Activated CD4-positive, alpha-beta T cell treated with anti-CD3 and anti-CD28 coated beads for 4 hours (primary cell): ENCODE data around the gene ADAMTS9.

Experiments used
- DNase-seq, 2 donors: peaks; one replicate each; pipeline ENCODE4 v3.0.0-alpha.2; 2020

The ADAMTS9 gene

GRCh38 chr3:64651741-64652241 is 36.0 kb downstream of the ADAMTS9 start:
- DNase-seq = no peak

- no peak for DNase-seq
Observed at GRCh38 chr3:64651303-64651702, 36.5 kb downstream of the ADAMTS9 start.

GRCh38 chr3:64650715-64651114 is 37.1 kb downstream of the ADAMTS9 start:
- DNase-seq = no peak

DNA sequence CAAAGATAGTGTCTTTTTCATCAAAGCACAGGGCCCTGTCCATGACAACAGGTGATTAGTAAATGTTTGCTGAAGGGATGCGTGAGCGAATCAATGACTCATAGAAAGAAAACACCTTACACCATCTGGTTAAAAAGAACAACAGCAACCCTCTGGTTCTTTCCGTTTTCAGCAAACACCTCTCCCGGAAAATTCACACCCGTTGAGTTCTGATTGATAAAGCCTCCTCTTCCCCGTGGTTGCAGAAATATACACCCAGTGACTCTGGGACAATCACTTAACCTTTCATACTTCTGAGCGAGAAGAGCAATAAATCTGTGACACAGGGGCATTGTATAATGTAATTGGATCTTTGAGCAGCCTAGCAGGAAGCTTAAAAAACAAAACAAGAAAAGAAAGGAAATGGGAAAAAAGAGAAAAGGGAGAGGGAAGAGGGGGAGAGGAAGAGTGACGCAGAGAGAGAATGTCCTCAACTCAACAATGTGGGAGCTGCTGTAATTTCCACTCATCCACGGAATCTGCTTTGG is 37.6 kb downstream of the ADAMTS9 start:
- DNase-seq = no peak

DNA sequence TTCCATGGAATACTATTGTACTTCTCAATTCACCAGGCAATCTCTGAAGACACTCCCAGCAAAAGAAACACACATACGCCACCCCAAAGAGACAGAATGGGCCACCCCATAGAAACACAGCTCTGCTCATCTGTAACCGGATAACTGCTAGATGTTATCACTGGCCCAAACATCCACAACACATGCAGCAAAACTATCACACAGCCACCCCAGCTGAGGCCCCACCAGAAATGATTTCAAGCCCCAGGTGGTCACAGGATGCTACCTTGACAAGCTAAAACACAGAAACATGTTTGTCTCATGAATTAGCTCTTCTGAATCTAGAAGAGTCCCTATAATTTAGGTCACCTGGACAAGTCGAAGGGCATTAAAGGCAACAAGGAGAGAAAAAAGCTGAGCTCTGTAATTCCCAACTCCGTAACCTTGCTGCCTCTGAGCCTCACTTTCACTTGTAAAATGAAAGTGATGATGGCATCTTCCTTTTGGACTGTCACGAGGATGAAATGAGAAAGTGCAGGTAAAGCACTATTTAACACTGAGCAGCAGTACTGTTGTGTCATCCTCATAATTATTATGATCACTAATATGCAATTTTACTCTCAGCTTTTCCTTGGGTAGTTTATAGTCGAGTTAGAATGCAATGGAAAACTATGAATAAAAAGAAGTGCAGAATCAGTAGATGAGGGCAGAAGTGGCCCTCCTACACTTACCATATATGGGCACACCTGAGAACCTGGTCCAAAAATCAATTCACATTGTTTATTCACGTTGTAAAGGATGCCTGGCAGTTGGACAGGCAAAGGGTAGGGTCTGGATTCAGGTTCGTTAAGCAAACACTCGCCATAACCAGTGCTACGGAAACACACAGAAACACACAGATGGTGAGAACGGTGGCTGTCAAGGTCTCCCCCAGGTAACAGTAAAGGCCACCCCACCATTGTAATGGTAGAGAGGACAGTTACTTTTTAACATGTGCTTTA is 38.6 kb downstream of the ADAMTS9 start:
- DNase-seq = no peak

- no peak for DNase-seq
Observed at GRCh38 chr3:64647825-64648224, 40.0 kb downstream of the ADAMTS9 start.

DNA sequence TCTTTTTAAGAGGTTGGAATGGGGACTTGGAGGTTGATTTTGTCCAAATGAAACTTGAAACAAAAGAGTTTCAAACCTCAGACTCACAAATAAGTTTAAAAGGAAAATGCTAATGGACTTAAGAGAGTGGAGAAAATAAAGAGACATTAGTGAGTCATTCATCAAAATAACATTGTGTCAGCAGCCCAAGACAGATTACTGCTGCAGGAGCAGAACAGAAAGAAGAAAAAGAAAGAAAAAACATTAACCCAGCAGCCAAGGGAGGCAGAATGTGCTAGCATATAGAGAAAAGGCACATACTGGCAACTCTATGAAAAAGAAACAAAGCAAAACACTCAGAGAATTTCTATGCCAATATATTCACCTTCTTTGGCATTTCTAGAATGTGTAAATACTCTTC is 42.6 kb downstream of the ADAMTS9 start:
- no peak for DNase-seq

- DNase-seq = no peak
Observed at GRCh38 chr3:64644483-64644882, 43.3 kb downstream of the ADAMTS9 start.

DNA sequence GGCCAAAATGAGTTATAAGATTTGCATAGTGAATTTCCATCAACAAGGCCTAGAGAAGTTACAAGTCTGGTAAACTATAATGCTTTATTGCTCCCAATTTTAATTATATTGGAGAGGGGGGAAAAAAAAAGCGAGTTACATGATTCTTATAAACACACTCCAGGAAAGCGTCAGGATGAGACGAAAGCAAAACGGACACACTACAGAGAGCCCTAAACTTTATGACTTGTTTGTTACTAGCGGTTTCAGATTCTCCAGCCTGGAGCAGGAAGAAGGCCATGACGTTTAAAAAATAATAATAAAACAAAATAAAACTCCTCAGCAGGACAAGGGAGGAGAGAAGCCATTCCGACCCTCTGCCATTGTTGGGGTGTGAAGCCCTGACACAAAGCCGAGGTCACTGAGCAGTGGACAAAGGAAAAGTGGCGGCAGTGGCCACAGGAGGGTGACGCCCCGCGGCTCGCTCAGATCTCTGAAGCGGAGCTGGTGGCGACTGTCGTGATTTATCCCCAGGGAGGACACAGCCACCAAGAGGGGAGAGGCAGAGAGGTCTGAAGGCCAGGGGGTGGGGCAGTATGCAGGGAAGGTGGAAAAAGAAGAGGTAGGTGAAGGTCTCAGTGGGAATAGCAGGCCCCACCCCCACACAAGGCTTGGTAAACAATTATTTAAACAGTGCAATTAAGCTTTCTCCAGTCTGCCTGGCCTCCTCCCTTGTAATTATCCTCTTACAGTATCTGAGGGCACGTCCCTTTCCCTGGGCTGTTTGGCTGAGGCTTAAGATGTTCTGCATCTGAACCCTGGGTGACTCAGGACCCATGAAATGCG is 45.3 kb downstream of the ADAMTS9 start:
- no peak for DNase-seq

- no peak for DNase-seq
Observed at GRCh38 chr3:64638981-64639481, 48.8 kb downstream of the ADAMTS9 start.

- DNase-seq = no peak
Observed at GRCh38 chr3:64638511-64638910, 49.3 kb downstream of the ADAMTS9 start.

- DNase-seq = no peak
Observed at GRCh38 chr3:64634417-64634816, 53.4 kb downstream of the ADAMTS9 start.

DNA sequence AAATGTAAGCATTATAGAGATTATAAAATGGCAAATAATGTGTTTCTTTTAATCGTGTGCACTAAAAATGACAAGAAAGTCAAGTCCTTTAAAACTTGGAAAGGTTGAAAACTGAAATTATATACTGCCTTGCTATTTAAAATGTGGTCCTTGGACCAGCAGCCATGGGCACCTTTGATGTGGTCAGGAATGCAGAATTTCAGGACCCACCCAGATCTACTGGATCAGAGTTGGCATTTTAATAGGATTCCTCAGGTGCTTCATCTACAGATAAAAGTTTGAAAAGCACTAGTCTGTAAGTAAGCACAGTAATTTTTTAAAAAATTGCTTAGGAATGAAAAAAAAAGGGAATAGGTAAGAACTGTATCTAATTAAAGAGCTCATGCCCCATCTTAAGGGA is 55.8 kb downstream of the ADAMTS9 start:
- DNase-seq = no peak

DNA sequence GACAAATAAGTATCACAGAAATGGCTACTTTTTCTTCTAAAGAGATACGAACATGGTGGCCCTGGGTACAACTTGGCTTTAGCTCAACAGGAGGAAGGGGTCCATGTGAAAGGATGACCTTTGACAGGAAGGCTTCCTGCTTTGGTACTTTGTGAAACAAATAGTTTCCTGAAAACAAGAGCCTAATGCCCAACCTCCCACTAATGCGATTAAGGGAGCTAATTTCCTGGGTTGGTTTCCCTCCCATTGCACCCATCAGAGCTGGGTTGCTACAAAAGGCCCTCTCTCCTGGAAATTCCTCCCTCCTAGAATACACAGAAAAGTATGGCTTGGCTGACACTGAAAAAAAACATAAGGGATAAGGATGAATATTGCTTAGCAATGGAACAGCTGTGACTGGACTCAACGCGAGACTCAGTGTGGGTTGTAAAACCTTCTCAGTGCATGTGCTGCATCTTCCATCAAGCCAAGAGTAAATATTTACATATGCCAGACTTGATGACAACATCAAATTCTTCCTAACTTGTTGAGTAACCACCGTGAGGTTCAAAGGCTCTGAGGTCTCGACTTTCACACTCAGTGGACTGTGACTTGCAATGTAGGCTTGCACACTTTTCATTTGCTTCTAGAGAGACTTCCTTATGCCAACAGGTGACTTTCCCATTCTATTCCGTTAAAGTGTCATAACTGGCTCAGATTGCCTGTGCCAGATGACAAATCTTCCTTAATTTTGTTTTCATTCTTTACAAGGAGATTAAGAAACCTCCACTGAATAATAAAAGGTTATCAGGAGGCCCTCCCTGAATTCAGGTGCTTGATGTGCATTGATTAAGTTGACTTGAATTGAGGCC is 60.1 kb downstream of the ADAMTS9 start:
- DNase-seq = no peak

DNA sequence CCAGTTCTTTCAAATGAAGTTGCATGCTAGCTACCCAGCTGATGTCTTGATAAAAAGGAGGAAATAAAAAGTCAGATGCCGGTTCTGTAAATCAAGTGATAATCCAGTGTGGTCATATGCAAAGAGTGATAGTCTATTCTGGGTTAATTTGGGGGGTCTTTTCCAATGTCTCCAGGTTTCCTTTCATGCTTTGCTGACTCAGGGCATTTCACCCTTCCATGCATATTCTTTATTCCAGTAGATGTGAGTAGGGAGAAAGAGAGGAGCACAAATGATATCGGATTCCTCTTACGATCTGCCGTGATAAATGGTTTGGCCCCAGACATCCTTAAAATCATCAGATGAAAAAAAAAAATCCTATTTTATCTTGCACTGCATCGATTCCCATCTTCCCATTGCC is 60.8 kb downstream of the ADAMTS9 start:
- no peak for DNase-seq

GRCh38 chr3:64625381-64625780 is 62.4 kb downstream of the ADAMTS9 start:
- no peak for DNase-seq

- no peak for DNase-seq
Observed at GRCh38 chr3:64623125-64623524, 64.7 kb downstream of the ADAMTS9 start.

DNA sequence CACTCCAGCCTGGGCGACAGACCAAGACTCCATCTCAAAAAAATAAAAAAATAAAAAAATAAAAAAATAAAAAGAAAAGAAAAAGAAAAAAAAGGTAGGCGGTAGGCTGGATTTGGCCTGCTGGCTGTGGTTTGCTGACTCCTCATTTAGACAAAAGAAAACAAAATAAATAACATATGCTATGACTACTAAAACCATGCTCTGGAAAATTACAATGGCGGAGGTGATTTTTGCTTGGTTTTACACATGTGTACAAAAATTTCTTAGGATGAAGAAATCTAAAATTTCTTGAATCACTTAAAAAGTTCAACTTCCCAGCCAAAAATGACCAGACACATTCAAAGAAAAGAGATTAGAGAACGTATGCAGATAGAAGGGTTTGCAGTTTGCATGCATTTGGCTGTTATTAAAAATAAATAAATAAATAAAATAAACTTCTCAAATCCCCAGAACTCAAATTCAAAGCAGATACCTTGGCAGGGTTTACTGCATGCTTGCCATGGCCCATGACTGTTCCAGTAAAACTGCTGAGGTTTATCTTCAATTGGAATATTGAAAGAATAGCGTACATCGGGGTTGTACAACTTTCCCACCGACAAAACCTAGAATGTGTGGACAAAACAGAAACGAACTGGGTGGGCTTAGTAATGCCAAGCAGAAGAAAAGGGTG is 65.9 kb downstream of the ADAMTS9 start:
- DNase-seq = no peak

DNA sequence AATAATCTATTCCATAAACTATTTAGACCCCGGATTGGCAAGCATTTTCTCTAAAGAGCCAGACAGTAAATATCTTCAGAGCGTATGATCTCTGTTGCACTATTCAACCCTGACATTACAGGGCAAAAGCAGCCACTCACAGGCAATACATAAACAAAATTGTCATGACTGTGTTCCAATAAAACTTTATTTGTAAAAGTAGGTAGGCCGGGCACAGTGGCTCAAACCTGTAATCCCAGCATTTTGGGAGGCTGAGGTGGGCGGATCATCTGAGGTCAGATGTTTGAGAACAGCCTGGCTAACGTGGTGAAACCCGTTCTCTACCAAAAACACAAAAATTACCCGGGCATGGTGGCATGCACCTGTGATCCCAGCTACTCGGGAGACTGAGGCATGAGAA is 66.5 kb downstream of the ADAMTS9 start:
- DNase-seq = no peak

DNA sequence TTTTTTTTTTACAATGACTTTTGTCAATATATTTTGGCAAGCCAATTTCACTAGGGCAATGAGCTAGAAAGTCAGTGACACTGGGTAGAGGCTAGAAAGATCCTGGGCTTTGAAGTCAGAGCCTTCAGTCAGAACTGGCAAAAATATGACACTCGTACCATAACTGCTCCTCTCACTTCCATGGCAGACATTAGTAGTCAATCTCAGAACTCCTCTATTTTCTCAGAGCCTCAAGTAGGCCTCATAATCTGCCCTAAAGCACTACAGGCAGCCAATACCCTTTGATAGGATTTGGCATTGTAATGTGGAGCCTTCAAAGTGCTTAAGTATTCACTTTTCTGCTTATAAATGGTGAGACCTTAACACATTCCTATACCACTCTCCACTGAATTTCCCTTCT is 67.8 kb downstream of the ADAMTS9 start:
- DNase-seq = no peak

DNA sequence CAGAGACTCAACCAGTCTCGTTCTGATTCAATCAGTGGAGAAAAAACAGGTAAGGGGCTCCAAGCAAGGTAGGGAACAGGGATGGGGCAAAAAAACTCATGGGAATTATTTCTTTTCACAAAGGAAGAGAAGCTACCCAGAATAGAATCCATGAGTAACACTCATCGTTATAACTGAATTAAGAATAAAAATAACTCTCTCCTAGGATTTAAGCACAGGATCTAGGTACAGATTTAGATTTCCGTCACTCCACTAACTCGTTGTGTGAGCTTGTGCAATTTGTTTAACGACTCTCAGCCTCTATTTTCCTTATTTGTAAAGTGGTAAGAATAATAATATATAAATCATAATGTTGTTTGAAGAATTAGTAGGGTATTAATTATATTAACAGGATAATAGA is 68.6 kb downstream of the ADAMTS9 start:
- no peak for DNase-seq

DNA sequence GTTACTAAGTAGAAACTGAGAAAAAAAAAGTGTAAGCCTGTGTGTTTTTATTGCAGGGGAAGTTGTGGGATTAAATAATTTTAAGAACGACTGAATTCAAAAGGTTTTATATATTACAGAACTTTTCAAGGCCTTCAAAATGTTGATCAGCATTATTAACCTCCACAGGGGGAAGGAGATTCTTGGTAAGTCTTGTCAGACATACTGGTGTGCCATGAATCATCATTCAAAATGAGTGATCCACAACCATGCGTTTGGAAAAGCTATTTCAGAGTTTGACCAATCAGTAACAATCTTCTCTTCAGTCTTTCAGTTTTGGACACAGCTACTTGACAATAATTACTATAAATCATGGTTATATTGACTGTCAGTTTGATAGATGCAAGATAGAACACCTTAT is 70.2 kb downstream of the ADAMTS9 start:
- no peak for DNase-seq
